ENCODE results near the gene DNAH5. TPM values are rescaled to one million over a fixed set of nuclear protein-coding genes. Genes with fewer than 3 reads are reported as not detected.

DNAH5 gene
- total RNA-seq, 1 donor from 2014 or later = 1.2 TPM

DNA sequence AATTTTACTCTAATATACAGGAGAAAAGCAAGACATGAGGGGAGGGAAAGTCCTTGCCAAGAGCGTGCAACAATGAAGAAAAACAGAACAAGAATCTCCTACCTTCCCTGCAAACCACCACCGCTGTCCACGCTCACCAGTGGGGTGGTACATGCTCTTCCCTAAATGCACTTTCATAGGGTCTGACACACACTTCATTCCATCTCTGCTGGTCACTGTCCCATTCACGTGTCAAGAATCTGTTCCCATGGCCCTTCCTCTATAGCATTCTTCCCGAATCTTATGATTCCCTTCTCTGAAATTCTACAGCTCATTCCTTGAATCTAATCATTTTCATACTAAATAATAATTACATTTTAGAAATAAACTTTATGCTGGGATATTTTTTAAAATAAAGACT, 11.4 kb upstream of the DNAH5 start:
- Mint-ChIP-seq H3K4me3 (no peak overlapping the region), H3K4me1 (ENCODE audit: unreplicated experiment) (no peaks in the 10 kb centered on the region), H3K36me3 (no peaks in the 10 kb centered on the region), H3K27ac (no peak overlapping the region), H3K27me3 (no peaks in the 10 kb centered on the region), H3K9me3 (no peaks in the 10 kb centered on the region)
- TF ChIP-seq, protein P1, sequence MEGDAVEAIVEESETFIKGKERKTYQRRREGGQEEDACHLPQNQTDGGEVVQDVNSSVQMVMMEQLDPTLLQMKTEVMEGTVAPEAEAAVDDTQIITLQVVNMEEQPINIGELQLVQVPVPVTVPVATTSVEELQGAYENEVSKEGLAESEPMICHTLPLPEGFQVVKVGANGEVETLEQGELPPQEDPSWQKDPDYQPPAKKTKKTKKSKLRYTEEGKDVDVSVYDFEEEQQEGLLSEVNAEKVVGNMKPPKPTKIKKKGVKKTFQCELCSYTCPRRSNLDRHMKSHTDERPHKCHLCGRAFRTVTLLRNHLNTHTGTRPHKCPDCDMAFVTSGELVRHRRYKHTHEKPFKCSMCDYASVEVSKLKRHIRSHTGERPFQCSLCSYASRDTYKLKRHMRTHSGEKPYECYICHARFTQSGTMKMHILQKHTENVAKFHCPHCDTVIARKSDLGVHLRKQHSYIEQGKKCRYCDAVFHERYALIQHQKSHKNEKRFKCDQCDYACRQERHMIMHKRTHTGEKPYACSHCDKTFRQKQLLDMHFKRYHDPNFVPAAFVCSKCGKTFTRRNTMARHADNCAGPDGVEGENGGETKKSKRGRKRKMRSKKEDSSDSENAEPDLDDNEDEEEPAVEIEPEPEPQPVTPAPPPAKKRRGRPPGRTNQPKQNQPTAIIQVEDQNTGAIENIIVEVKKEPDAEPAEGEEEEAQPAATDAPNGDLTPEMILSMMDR (conservative IDR thresholded peaks at IDR 0.05) = no peak
- DNase-seq (ENCODE audit: extremely low spot score, unreplicated experiment) = no peak

- peaks cover 4% of the 10 kb centered on the region for H3K27me3 Mint-ChIP-seq
- no peak for DNase-seq (ENCODE audit: extremely low spot score, unreplicated experiment)
- TF ChIP-seq, protein P1 (conservative IDR thresholded peaks at IDR 0.05) = no peak
- no peak overlapping the region for H3K27ac Mint-ChIP-seq
- no peaks in the 10 kb centered on the region for H3K9me3 Mint-ChIP-seq
- no peaks in the 10 kb centered on the region for H3K36me3 Mint-ChIP-seq
- no peak overlapping the region for H3K4me3 Mint-ChIP-seq
- no peaks in the 10 kb centered on the region for H3K4me1 Mint-ChIP-seq (ENCODE audit: unreplicated experiment)
Measured at GRCh38 chr5:13946111-13946510, 1.6 kb upstream of the DNAH5 start.

- Mint-ChIP-seq H3K9me3 (no peaks in the 10 kb centered on the region), H3K27me3 (peaks cover 4% of the 10 kb centered on the region), H3K4me1 (ENCODE audit: unreplicated experiment) (no peaks in the 10 kb centered on the region), H3K4me3 (no peak overlapping the region), H3K36me3 (no peaks in the 10 kb centered on the region), H3K27ac (no peak overlapping the region)
- DNase-seq (ENCODE audit: extremely low spot score, unreplicated experiment) = no peak
- TF ChIP-seq, protein P1 (conservative IDR thresholded peaks at IDR 0.05) = no peak
Measured at GRCh38 chr5:13945271-13945670, 783 bp upstream of the DNAH5 start.

GRCh38 chr5:13943676-13944075, 812 bp downstream of the DNAH5 start:
- Mint-ChIP-seq H3K9me3 (no peaks in the 10 kb centered on the region), H3K27ac (no peak overlapping the region), H3K36me3 (no peaks in the 10 kb centered on the region), H3K4me1 (ENCODE audit: unreplicated experiment) (no peaks in the 10 kb centered on the region), H3K27me3 (peaks cover 11% of the 10 kb centered on the region), H3K4me3 (no peak overlapping the region)
- no peak for DNase-seq (ENCODE audit: extremely low spot score, unreplicated experiment)
- TF ChIP-seq, protein P1 (conservative IDR thresholded peaks at IDR 0.05) = no peak

DNA sequence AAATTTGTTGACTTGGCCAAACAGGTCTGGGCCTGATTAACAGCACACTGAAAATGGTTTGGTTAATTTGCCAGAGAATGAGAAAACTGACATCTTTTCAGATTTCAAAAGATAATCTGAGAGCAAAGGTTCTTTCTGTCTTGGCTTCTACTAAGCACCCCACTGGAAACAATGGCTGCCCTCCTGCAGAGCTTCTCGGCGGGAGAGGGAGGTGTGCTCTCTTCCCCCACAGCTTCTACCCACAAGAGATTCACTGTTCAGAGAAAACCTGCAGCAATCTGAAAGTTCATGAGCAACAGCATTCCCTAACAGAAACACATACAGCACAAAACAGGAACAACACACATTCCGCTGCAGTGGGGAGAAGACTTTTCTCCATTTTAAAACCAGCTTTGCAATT, 3.0 kb downstream of the DNAH5 start:
- no peaks in the 10 kb centered on the region for H3K36me3 Mint-ChIP-seq
- H3K27ac Mint-ChIP-seq = no peak overlapping the region
- TF ChIP-seq, protein P1 (conservative IDR thresholded peaks at IDR 0.05) = no peak
- no peak overlapping the region for H3K4me3 Mint-ChIP-seq
- H3K27me3 Mint-ChIP-seq = peaks cover 11% of the 10 kb centered on the region
- no peaks in the 10 kb centered on the region for H3K9me3 Mint-ChIP-seq
- no peaks in the 10 kb centered on the region for H3K4me1 Mint-ChIP-seq (ENCODE audit: unreplicated experiment)
- DNase-seq (ENCODE audit: extremely low spot score, unreplicated experiment) = no peak

- TF ChIP-seq, protein P1 (conservative IDR thresholded peaks at IDR 0.05) = no peak
- H3K27me3 Mint-ChIP-seq = peaks cover 10% of the 10 kb centered on the region
- no peaks in the 10 kb centered on the region for H3K4me1 Mint-ChIP-seq (ENCODE audit: unreplicated experiment)
- no peak overlapping the region for H3K4me3 Mint-ChIP-seq
- no peaks in the 10 kb centered on the region for H3K9me3 Mint-ChIP-seq
- H3K36me3 Mint-ChIP-seq = no peaks in the 10 kb centered on the region
- DNase-seq (ENCODE audit: extremely low spot score, unreplicated experiment) = no peak
- H3K27ac Mint-ChIP-seq = no peak overlapping the region
Measured at GRCh38 chr5:13939638-13940037, 4.8 kb downstream of the DNAH5 start.
